HCT116 (cell line): ENCODE results near the gene PAX2. TPM values are rescaled to one million over a fixed set of nuclear protein-coding genes. Genes with fewer than 3 reads are reported as not detected.

Experiments
- ATAC-seq: fragments of 200-7000 bp; cut with Tn5 transposase; 2 replicates; pipeline ENCODE4 v1.9.1; 2020; ENCODE audit warnings: mild to moderate bottlenecking, moderate library complexity
- BruUV-seq: library from RNA; stranded (reverse); fragments of 400-500 nt; replicated peaks from 2 replicates; lab custom pipeline; 2021; lab: Mats Ljungman, UMichigan
- CTCF ChIA-PET: fragments of 300-600 bp; sonication (Branson Sonifier 250); formaldehyde crosslinking; loops from one replicate; lab custom pipeline; 2021; ENCODE audit warnings: antibody characterized with exemption; lab: Charles Lee
- POLR2A ChIA-PET: fragments of 300-600, 350-600 bp; sonication (Branson Sonifier 250); formaldehyde crosslinking; loops from one replicate; lab custom pipeline; 2021; ENCODE audit warnings: antibody characterized with exemption; lab: Charles Lee
- RAD21 ChIA-PET, 2 experiments: fragments of 300-600 bp; sonication (Branson Sonifier 250); formaldehyde crosslinking; loops; one replicate each; lab custom pipeline; 2023; ENCODE audit warnings: low total read pairs in 2 of 2; ENCODE audit not compliant: uncharacterized antibody in 2 of 2, unreplicated experiment in 2 of 2, low non-redundant PET in 1 of 2; lab: Charles Lee
- DNase-seq: peaks from one replicate; pipeline ENCODE4 v3.0.0-alpha.2; 2010; ENCODE audit warnings: low read depth, low spot score
- H2AFZ ChIP-seq: fragments of 200-600 bp; shearing (Covaris generic), sonication (generic); 2 replicates; pipeline ENCODE4 v1.6.1; 2017; ENCODE audit warnings: low read depth, mixed run types, mixed read lengths, antibody characterized with exemption, low read length; ENCODE audit not compliant: poor library complexity, severe bottlenecking
- H3K27ac ChIP-seq: 2 replicates; pipeline ENCODE4 v1.5.1; 2012; ENCODE audit warnings: low read depth, low read length
- H3K27me3 ChIP-seq: fragments of 200-600 bp; sonication (generic); 2 replicates; pipeline ENCODE4 v1.6.1; 2016; ENCODE audit warnings: mixed run types, low read length, mixed read lengths; ENCODE audit not compliant: insufficient read depth
- H3K36me3 ChIP-seq, 2 experiments: fragments of 200-500 bp in 1 of 2; fragments of 200-600 bp in 1 of 2; sonication (Bioruptor generic) in 1 of 2; sonication (generic) in 1 of 2; 2 replicates each; pipeline versions ENCODE4 v1.5.1 to v1.6.1; 2014 to 2016; ENCODE audit warnings: low read length in 2 of 2, inconsistent platforms in 1 of 2, mixed read lengths in 1 of 2, mixed run types in 1 of 2; ENCODE audit not compliant: insufficient read depth in 2 of 2, control insufficient read depth in 1 of 2
- H3K4me1 ChIP-seq, 2 experiments: fragments of 200-600 bp in 1 of 2; sonication (generic) in 1 of 2; 2 replicates each; pipeline versions ENCODE4 v1.5.1 to v1.6.1; 2012 to 2017; ENCODE audit warnings: low read length in 2 of 2, inconsistent platforms in 1 of 2, mild to moderate bottlenecking in 1 of 2, mixed read lengths in 1 of 2, mixed run types in 1 of 2, moderate library complexity in 1 of 2; ENCODE audit not compliant: insufficient read depth in 2 of 2, control insufficient read depth in 1 of 2
- H3K4me2 ChIP-seq: fragments of 200-600 bp; sonication (generic); 2 replicates; pipeline ENCODE4 v1.6.1; 2017; ENCODE audit warnings: mixed run types, low read length, mixed read lengths
- H3K4me3 ChIP-seq, 2 experiments: fragments of 200-600 bp in 1 of 2; sonication (generic) in 1 of 2; replicated peaks in 1 of 2; 2 replicates each; pipeline ENCODE4 v1.5.1; 2011 to 2016; ENCODE audit warnings: low read length in 2 of 2, control low read depth in 1 of 2, low read depth in 1 of 2, mild to moderate bottlenecking in 1 of 2, mixed read lengths in 1 of 2, mixed run types in 1 of 2
- H3K79me2 ChIP-seq: fragments of 200-600 bp; sonication (generic); 2 replicates; pipeline ENCODE4 v1.6.1; 2017; ENCODE audit warnings: mild to moderate bottlenecking, mixed run types, low read length, moderate library complexity, mixed read lengths; ENCODE audit not compliant: insufficient read depth
- H3K9ac ChIP-seq: fragments of 200-600 bp; sonication (generic); 2 replicates; pipeline ENCODE4 v1.6.1; 2016; ENCODE audit warnings: low read length, mixed read lengths
- H3K9me2 ChIP-seq: fragments of 200-600 bp; sonication (generic), shearing (Covaris generic); 2 replicates; pipeline ENCODE4 v1.6.1; 2017; ENCODE audit warnings: mixed run types, mild to moderate bottlenecking, moderate library complexity; ENCODE audit not compliant: insufficient read depth
- H3K9me3 ChIP-seq, 2 experiments: fragments of 200-500 bp in 1 of 2; fragments of 200-600 bp in 1 of 2; sonication (Bioruptor generic) in 1 of 2; sonication (generic) in 1 of 2; 2 replicates each; pipeline ENCODE4 v1.6.1; 2014 to 2017; ENCODE audit warnings: low read length in 2 of 2, mixed read lengths in 2 of 2, inconsistent platforms in 1 of 2, low read depth in 1 of 2, mild to moderate bottlenecking in 1 of 2, mixed run types in 1 of 2, moderate library complexity in 1 of 2; ENCODE audit not compliant: control insufficient read depth in 1 of 2, insufficient read depth in 1 of 2
- H4K20me1 ChIP-seq: fragments of 200-600 bp; sonication (generic), shearing (Covaris generic); 2 replicates; pipeline ENCODE4 v1.6.1; 2017; ENCODE audit warnings: mixed run types, mild to moderate bottlenecking, moderate library complexity; ENCODE audit not compliant: insufficient read depth
- ELF1 ChIP-seq: IDR thresholded peaks from 2 replicates; pipeline ENCODE4 v1.6.1; 2012; ENCODE audit warnings: low read depth, borderline replicate concordance
- EZH2phosphoT487 ChIP-seq: fragments of 200-600 bp; IDR thresholded peaks from 2 replicates; pipeline ENCODE4 v1.6.1; 2018; ENCODE audit warnings: antibody characterized with exemption, borderline replicate concordance
- JUND ChIP-seq: IDR thresholded peaks from 2 replicates; pipeline ENCODE4 v1.6.1; 2012
- intact Hi-C: fragments of 100-400 bp; cut with micrococcal nuclease; formaldehyde crosslinking; loops from 2 replicates; pipeline ENCODE4 v1.10.0; 2022
- total RNA-seq: library from RNA; stranded (reverse); gene quantifications from one replicate; pipeline ENCODE4 v1.2.1, GENCODE V29; 2021; ENCODE audit not compliant: unreplicated experiment
- TF ChIP-seq, protein P1 (sequence below): IDR thresholded peaks from 2 replicates; pipeline ENCODE4 v1.6.1; 2012; ENCODE audit warnings: low read depth
- TF ChIP-seq, protein P2 (sequence below): IDR thresholded peaks from 2 replicates; pipeline ENCODE4 v1.6.1; 2011; ENCODE audit warnings: mild to moderate bottlenecking, low read length, moderate library complexity; ENCODE audit not compliant: insufficient replicate concordance; ENCODE audit errors: extremely low read depth

PAX2 gene
- total RNA-seq, 1 experiment from 2014 or later = 5.0 TPM

DNA sequence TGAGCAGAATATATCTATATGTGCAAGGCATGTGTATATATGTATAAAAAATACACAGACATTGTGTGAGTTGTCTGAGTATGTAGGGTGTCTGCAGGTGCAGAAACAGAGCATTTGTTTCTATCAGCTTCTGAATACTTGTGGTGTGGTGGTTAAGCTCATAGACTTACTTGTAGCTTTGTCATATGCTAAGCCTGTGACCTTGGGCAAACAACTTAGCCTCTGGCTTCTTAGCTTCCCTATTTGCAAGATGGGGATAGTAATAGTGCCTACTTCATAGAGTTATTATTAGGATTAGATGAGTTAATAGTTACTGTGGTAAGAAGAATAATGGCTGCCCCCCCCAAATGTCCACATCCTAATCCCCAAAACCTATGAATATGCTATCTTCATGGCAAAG lies 28.2 kb upstream of the PAX2 start (continued):
- TF ChIP-seq, protein P1, sequence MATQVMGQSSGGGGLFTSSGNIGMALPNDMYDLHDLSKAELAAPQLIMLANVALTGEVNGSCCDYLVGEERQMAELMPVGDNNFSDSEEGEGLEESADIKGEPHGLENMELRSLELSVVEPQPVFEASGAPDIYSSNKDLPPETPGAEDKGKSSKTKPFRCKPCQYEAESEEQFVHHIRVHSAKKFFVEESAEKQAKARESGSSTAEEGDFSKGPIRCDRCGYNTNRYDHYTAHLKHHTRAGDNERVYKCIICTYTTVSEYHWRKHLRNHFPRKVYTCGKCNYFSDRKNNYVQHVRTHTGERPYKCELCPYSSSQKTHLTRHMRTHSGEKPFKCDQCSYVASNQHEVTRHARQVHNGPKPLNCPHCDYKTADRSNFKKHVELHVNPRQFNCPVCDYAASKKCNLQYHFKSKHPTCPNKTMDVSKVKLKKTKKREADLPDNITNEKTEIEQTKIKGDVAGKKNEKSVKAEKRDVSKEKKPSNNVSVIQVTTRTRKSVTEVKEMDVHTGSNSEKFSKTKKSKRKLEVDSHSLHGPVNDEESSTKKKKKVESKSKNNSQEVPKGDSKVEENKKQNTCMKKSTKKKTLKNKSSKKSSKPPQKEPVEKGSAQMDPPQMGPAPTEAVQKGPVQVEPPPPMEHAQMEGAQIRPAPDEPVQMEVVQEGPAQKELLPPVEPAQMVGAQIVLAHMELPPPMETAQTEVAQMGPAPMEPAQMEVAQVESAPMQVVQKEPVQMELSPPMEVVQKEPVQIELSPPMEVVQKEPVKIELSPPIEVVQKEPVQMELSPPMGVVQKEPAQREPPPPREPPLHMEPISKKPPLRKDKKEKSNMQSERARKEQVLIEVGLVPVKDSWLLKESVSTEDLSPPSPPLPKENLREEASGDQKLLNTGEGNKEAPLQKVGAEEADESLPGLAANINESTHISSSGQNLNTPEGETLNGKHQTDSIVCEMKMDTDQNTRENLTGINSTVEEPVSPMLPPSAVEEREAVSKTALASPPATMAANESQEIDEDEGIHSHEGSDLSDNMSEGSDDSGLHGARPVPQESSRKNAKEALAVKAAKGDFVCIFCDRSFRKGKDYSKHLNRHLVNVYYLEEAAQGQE = no peak
- no peak for TF ChIP-seq JUND
- TF ChIP-seq, protein P2, sequence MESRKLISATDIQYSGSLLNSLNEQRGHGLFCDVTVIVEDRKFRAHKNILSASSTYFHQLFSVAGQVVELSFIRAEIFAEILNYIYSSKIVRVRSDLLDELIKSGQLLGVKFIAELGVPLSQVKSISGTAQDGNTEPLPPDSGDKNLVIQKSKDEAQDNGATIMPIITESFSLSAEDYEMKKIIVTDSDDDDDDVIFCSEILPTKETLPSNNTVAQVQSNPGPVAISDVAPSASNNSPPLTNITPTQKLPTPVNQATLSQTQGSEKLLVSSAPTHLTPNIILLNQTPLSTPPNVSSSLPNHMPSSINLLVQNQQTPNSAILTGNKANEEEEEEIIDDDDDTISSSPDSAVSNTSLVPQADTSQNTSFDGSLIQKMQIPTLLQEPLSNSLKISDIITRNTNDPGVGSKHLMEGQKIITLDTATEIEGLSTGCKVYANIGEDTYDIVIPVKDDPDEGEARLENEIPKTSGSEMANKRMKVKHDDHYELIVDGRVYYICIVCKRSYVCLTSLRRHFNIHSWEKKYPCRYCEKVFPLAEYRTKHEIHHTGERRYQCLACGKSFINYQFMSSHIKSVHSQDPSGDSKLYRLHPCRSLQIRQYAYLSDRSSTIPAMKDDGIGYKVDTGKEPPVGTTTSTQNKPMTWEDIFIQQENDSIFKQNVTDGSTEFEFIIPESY = no peak

- ChIA-PET CTCF (no interaction called here), RAD21 (no interaction called here), POLR2A (no interaction called here)
- Histone ChIP-seq H3K4me2 (no peak overlapping the region), H3K27me3 (no peaks in the 10 kb centered on the region), H3K9me2 (no peaks in the 10 kb centered on the region), H3K4me1 (no peaks in the 10 kb centered on the region), H3K4me3 (no peak overlapping the region), H3K9me3 (no peaks in the 10 kb centered on the region), H3K36me3 (no peaks in the 10 kb centered on the region), H3K27ac (no peak overlapping the region), H2AFZ (no peak overlapping the region), H3K79me2 (no peaks in the 10 kb centered on the region), H4K20me1 (no peaks in the 10 kb centered on the region), H3K9ac (no peak overlapping the region)
- ATAC-seq (no peak), DNase-seq (no peak)
- TF ChIP-seq EZH2phosphoT487 (no peak), ELF1 (no peak)
- no TSS peak for BruUV-seq
- intact Hi-C loops = no loop called here
Measured at GRCh38 chr10:100718197-100718742, 27.1 kb upstream of the PAX2 start.
